AG04450 (cell line): ENCODE measurements around the gene SLC2A4. TPM values are rescaled to one million over a fixed set of nuclear protein-coding genes. Genes with fewer than 3 reads are reported as not detected.

Source experiments
- CTCF ChIA-PET: fragments of 300-600, 350-600 bp; formaldehyde crosslinking; extraction: SDS; loops from one replicate; lab custom pipeline; 2022; ENCODE audit warnings: antibody characterized with exemption, inconsistent platforms; lab: Charles Lee
- POLR2A ChIA-PET: fragments of 350-600 bp; formaldehyde crosslinking; extraction: SDS; loops from one replicate; lab custom pipeline; 2021; ENCODE audit warnings: antibody characterized with exemption, inconsistent platforms; lab: Yijun Ruan, JAX
- DNase-seq: peaks from one replicate; pipeline ENCODE4 v3.0.0-alpha.2; 2011; ENCODE audit warnings: low read depth, low spot score
- H3K27ac ChIP-seq: one replicate; pipeline ENCODE4 v1.5.1; 2012; ENCODE audit warnings: low read depth, low read length, control low read depth
- H3K27me3 ChIP-seq: one replicate; pipeline ENCODE4 v1.6.0; 2012; ENCODE audit warnings: low read length; ENCODE audit not compliant: control insufficient read depth, insufficient read depth
- H3K4me3 ChIP-seq: 2 replicates; pipeline ENCODE4 v1.5.1; 2011; ENCODE audit warnings: mild to moderate bottlenecking, low read depth, low read length, control low read depth
- H3K9me3 ChIP-seq: 2 replicates; pipeline ENCODE4 v1.5.1; 2012; ENCODE audit warnings: low read length; ENCODE audit not compliant: control insufficient read depth, insufficient read depth
- polyA plus RNA-seq: library from polyadenylated mRNA; depleted of rRNA; stranded (reverse); fragments of >200 nt; gene quantifications from 2 replicates; pipeline ENCODE4 v1.2.3, GENCODE V29; 2011
- TF ChIP-seq, protein P1 (sequence below): IDR thresholded peaks from 2 replicates; pipeline ENCODE4 v1.5.1; 2011; ENCODE audit warnings: low read depth, low read length, control low read depth, inconsistent platforms

SLC2A4 gene
- polyA plus RNA-seq, 1 experiment = 0.21 TPM

DNA sequence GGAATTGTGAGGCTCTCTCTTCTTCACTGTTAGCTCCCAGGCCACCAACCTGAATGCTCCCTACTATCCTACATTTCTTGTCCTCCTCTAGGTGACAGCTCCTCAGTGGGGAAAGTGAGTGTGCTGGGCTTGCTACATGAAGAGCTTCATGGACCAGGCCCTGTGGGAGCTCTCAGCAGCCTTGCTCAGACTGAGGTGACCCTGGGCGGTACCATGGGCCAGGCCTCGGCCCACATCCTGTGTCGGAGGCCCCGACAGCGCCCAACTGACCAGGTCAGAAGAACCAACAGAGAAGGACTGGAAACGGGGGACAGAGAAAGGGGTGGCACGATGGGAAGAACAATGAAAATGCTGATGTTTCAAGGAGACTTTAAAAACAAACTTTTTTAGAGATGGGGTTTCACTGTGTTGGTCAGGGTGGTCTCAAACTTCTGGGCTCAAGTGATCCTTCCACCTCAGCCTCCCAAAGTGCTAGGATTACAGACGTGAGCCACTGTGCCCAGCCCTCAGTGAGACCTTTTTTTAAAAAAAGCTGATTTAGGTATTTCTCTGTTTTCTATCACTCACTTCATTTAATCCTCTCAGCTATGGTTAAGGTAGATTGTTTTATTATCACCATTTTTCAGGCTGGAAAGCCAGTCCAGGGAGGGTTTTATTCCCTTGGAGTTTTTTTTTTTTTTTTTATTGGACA lies 24.6 kb upstream of the SLC2A4 start:
- Histone ChIP-seq H3K27ac (no peak overlapping the region), H3K27me3 (peaks cover 1% of the 10 kb centered on the region), H3K4me3 (no peak overlapping the region), H3K9me3 (no peaks in the 10 kb centered on the region; the same call in 1 of the 2 replicates)
- ChIA-PET POLR2A (no interaction called here), CTCF (interaction anchor here (1.3 kb wide), 1 partner anchor 23 kb away, joined by 3 read pairs; no protein-coding TSS in a partner anchor)
- DNase-seq = no peak
- TF ChIP-seq, protein P1, sequence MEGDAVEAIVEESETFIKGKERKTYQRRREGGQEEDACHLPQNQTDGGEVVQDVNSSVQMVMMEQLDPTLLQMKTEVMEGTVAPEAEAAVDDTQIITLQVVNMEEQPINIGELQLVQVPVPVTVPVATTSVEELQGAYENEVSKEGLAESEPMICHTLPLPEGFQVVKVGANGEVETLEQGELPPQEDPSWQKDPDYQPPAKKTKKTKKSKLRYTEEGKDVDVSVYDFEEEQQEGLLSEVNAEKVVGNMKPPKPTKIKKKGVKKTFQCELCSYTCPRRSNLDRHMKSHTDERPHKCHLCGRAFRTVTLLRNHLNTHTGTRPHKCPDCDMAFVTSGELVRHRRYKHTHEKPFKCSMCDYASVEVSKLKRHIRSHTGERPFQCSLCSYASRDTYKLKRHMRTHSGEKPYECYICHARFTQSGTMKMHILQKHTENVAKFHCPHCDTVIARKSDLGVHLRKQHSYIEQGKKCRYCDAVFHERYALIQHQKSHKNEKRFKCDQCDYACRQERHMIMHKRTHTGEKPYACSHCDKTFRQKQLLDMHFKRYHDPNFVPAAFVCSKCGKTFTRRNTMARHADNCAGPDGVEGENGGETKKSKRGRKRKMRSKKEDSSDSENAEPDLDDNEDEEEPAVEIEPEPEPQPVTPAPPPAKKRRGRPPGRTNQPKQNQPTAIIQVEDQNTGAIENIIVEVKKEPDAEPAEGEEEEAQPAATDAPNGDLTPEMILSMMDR = no peak

DNA sequence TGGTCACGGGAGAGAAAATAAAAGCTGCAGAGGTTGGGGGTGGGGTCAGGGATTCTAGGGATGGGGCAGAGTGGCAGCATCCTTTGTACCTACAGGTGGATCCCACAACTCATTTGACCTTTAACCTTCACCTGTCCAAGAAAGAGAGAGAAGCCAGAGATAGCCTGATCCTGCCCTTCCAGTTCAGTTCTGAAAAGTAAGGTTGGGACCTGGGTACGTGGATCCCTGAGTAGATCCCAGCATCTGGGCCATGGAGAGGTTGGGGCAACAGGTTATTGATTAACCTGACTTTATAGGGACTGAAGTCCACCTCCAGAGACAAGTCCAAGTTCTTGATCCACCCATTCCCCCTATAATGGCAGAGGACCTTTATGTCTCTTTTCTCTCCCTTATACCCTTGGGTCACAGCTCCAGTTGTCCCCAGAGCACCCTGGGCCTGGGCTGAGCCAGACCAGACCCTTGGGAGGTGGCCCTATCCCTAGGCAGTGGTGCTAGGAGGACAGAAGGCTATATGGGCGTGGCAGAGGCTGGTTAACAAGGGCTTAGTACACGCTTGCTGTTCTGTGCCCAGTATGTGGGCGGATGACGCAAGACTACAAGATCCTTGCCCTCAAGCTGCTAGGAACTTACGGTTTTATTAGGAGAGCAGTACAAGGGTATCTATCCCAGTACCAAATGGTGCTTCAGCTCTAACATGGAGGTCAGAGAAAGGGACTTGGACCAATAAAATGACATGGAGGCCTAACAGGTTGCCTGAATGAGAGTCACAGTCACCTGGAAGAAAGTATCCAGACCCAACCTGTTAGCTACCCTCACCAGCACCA lies 22.6 kb upstream of the SLC2A4 start:
- peaks cover 8% of the 10 kb centered on the region for H3K27me3 ChIP-seq
- H3K27ac ChIP-seq = no peak overlapping the region
- DNase-seq = no peak
- CTCF ChIA-PET = interaction anchor here (1.4 kb wide), 1 partner anchor 16 kb away, joined by 3 read pairs; the partner anchor contains the start of gene GABARAP
- H3K4me3 ChIP-seq = no peak overlapping the region
- TF ChIP-seq, protein P1 = no peak
- H3K9me3 ChIP-seq = no peaks in the 10 kb centered on the region
- POLR2A ChIA-PET = interaction anchor here (0.7 kb wide), 1 partner anchor 12 kb away, joined by 6 read pairs; no protein-coding TSS in a partner anchor

DNA sequence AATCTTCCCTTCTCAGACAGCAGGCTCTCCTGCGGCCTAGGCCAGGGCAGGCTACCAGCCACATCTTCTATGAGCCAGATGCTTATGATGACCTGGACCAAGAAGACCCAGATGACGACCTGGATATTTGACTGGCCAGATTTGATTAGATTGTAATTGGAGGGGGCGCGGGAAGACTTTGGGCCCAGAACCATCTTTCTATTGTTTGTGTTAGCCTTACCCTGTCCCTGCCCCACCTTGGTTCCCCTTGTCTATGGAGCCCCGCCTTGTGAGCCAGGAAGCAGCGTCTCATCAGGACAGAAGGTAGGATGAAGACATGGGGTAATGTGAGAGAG lies 22.0 kb upstream of the SLC2A4 start:
- DNase-seq = no peak
- Histone ChIP-seq H3K9me3 (no peaks in the 10 kb centered on the region), H3K4me3 (no peak overlapping the region), H3K27ac (no peak overlapping the region), H3K27me3 (peaks cover 8% of the 10 kb centered on the region)
- ChIA-PET POLR2A (no interaction called here), CTCF (interaction anchor here (1.4 kb wide), 1 partner anchor 17 kb away, joined by 3 read pairs; the partner anchor contains the start of gene GABARAP)
- TF ChIP-seq, protein P1 = no peak

DNA sequence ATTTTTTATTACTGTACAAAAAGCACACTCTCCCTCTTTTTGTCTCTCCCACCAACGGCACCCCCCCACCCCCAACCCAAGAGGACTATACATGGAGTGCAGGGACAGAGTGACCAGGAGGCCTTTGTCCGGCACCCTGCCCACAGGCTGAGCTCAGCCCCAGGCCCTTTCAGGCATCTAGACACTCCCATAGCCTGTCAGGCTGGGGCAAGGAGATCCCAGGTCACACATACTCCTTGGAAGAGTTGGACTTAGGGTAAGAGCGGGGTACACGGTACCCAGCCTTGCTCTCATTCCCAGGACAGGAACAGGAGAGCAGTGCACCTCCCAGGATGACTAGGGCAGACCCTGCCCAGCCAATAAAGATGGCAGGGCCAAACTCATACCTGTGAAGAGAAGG lies 21.4 kb upstream of the SLC2A4 start:
- POLR2A ChIA-PET = no interaction called here
- no peak for DNase-seq
- Histone ChIP-seq H3K9me3 (no peaks in the 10 kb centered on the region), H3K27me3 (peaks cover 8% of the 10 kb centered on the region), H3K27ac (no peak overlapping the region), H3K4me3 (no peak overlapping the region)
- TF ChIP-seq, protein P1 = no peak
- CTCF ChIA-PET = interaction anchor here (1.4 kb wide), 1 partner anchor 18 kb away, joined by 3 read pairs; the partner anchor contains the start of gene GABARAP
